Fibroblast of villous mesenchyme (primary cell): ENCODE data around the gene FAAP24. TPM values are rescaled to one million over a fixed set of nuclear protein-coding genes. Genes with fewer than 3 reads are reported as not detected.
A peak's percentile ranks its signal among the peaks of the same experiment; 100 is the strongest.
"Not testable (repeated sequence)": the region's sequence is repeated elsewhere in the genome, so short reads cannot be mapped to it uniquely, and the experiment has no call there.

ENCODE experiments used
- DNase-seq: peaks from one replicate; pipeline ENCODE4 v3.0.0-alpha.2; 2010; ENCODE audit warnings: low read depth
- H3K4me3 ChIP-seq: 2 replicates; pipeline ENCODE4 v1.5.1; 2011; ENCODE audit warnings: low read depth, mild to moderate bottlenecking, low read length
- CTCF ChIP-seq: IDR thresholded peaks from 2 replicates; pipeline ENCODE4 v1.5.1; 2012; ENCODE audit warnings: low read depth, mild to moderate bottlenecking, low read length; ENCODE audit not compliant: insufficient read depth
- total RNA-seq: library from RNA; depleted of rRNA; stranded (reverse); fragments of >200 nt; gene quantifications from 2 replicates; pipeline ENCODE4 v1.2.3, GENCODE V29; 2012

The FAAP24 gene
- total RNA-seq, 1 donor: 0.86 TPM

GRCh38 chr19:32945260-32945659 lies 26.8 kb upstream of the FAAP24 start:
- no peak overlapping the region for H3K4me3 ChIP-seq
- no peak for TF ChIP-seq CTCF
- no peak for DNase-seq

- DNase-seq: no peak
- H3K4me3 ChIP-seq: no peak overlapping the region
- TF ChIP-seq CTCF: no peak
Observed at GRCh38 chr19:32966750-32967149, 5.3 kb upstream of the FAAP24 start.

- TF ChIP-seq CTCF: no peak
- no peak for DNase-seq
- H3K4me3 ChIP-seq: no peak overlapping the region
Observed at GRCh38 chr19:32969549-32969948, 2.5 kb upstream of the FAAP24 start.

GRCh38 chr19:32971012-32971595 lies 938 bp upstream of the FAAP24 start:
- TF ChIP-seq CTCF: no peak
- no peak for DNase-seq
- peak overlapping the region; percentile 91 for H3K4me3 ChIP-seq

- no peak overlapping the region for H3K4me3 ChIP-seq
- peak; percentile 86 for TF ChIP-seq CTCF
- DNase-seq: peak; percentile 75
Observed at GRCh38 chr19:32976223-32976805, 4.3 kb downstream of the FAAP24 start.

- TF ChIP-seq CTCF: no peak
- H3K4me3 ChIP-seq: no peak overlapping the region
- DNase-seq: no peak
Observed at GRCh38 chr19:32977280-32977679, 5.2 kb downstream of the FAAP24 start.

GRCh38 chr19:32977813-32978212 lies 5.8 kb downstream of the FAAP24 start:
- not testable (repeated sequence) for DNase-seq, H3K4me3 ChIP-seq

- not testable (repeated sequence) for DNase-seq, H3K4me3 ChIP-seq
Observed at GRCh38 chr19:32979807-32980206, 7.8 kb downstream of the FAAP24 start.

- not testable (repeated sequence) for H3K4me3 ChIP-seq, DNase-seq
Observed at GRCh38 chr19:32982488-32982887, 10.4 kb downstream of the FAAP24 start.

GRCh38 chr19:32988254-32988653 lies 16.2 kb downstream of the FAAP24 start:
- not testable (repeated sequence) for DNase-seq

More at GRCh38 chr19:32988254-32988653, 16.2 kb downstream of the FAAP24 start:
- not testable (repeated sequence) for H3K4me3 ChIP-seq
